ENCODE results near the gene JPH4. TPM values are rescaled to one million over a fixed set of nuclear protein-coding genes. Genes with fewer than 3 reads are reported as not detected.

The JPH4 gene
- total RNA-seq, 1 donor from 2014 or later = 3.2 TPM

- peak; percentile 90 for DNase-seq (ENCODE audit: low spot score)
- Histone ChIP-seq H3F3A (ENCODE audit: low read depth) (peaks cover 37% of the 10 kb centered on the region), H4K20me1 (ENCODE audit: low read depth) (no peaks in the 10 kb centered on the region), H3K79me2 (ENCODE audit: low read depth) (peaks cover 11% of the 10 kb centered on the region), H2AFZ (replicated peaks) (peak overlapping the region; percentile 48), H3K27me3 (no peaks in the 10 kb centered on the region), H3K4me2 (peak overlapping the region; percentile 69), H3K9ac (no peak overlapping the region), H3K9me3 (ENCODE audit: low read depth) (no peaks in the 10 kb centered on the region), H3K4me1 (peaks cover 31% of the 10 kb centered on the region), H3K27ac (no peak overlapping the region), H3K36me3 (no peaks in the 10 kb centered on the region), H3K4me3 (peak overlapping the region; percentile 2)
- Mint-ChIP-seq H3K36me3 (peaks cover 7% of the 10 kb centered on the region), H3K9me3 (no peaks in the 10 kb centered on the region), H3K4me1 (peaks cover 22% of the 10 kb centered on the region), H3K27ac (peak overlapping the region; percentile 1), H3K27me3 (ENCODE audit: insufficient read depth, low read depth) (peaks cover 2% of the 10 kb centered on the region), H3K4me3 (peak overlapping the region; percentile 8)
- TF ChIP-seq CTCF (IDR thresholded peaks at IDR 0.05) = peak; percentile 89
- no peak for TF ChIP-seq EZH2 (IDR thresholded peaks at IDR 0.05)
Measured at GRCh38 chr14:23539248-23540140, 39.1 kb downstream of the JPH4 start.

GRCh38 chr14:23538785-23539184 lies 39.8 kb downstream of the JPH4 start:
- Histone ChIP-seq H3K79me2 (ENCODE audit: low read depth) (peaks cover 10% of the 10 kb centered on the region), H3K27me3 (no peaks in the 10 kb centered on the region), H3K27ac (peak overlapping the region; percentile 74), H3F3A (ENCODE audit: low read depth) (peaks cover 33% of the 10 kb centered on the region), H3K9ac (no peak overlapping the region), H3K36me3 (no peaks in the 10 kb centered on the region), H3K9me3 (ENCODE audit: low read depth) (no peaks in the 10 kb centered on the region), H2AFZ (replicated peaks) (peak overlapping the region; percentile 56), H4K20me1 (ENCODE audit: low read depth) (no peaks in the 10 kb centered on the region), H3K4me2 (peak overlapping the region; percentile 69), H3K4me3 (peak overlapping the region; percentile 2), H3K4me1 (peaks cover 27% of the 10 kb centered on the region)
- peaks cover 22% of the 10 kb centered on the region for H3K4me1 Mint-ChIP-seq
- peaks cover 7% of the 10 kb centered on the region for H3K36me3 Mint-ChIP-seq
- H3K27me3 Mint-ChIP-seq (ENCODE audit: insufficient read depth, low read depth) = peaks cover 2% of the 10 kb centered on the region
- H3K4me3 Mint-ChIP-seq = no peak overlapping the region
- peak overlapping the region; percentile 29 for H3K27ac Mint-ChIP-seq
- no peaks in the 10 kb centered on the region for H3K9me3 Mint-ChIP-seq
- TF ChIP-seq CTCF (IDR thresholded peaks at IDR 0.05) = no peak
- TF ChIP-seq EZH2phosphoT487 (IDR thresholded peaks at IDR 0.05) = no peak
- no peak for TF ChIP-seq EZH2 (IDR thresholded peaks at IDR 0.05)
- peak; percentile 50 for DNase-seq (ENCODE audit: low spot score)

- no peak for DNase-seq (ENCODE audit: low spot score)
- TF ChIP-seq CTCF (IDR thresholded peaks at IDR 0.05) (no peak), EZH2 (IDR thresholded peaks at IDR 0.05) (no peak), EZH2phosphoT487 (IDR thresholded peaks at IDR 0.05) (no peak)
- no peaks in the 10 kb centered on the region for H3K9me3 ChIP-seq (ENCODE audit: low read depth)
- H3K4me3 ChIP-seq = peak overlapping the region; percentile 6
- H3K4me3 Mint-ChIP-seq = no peak overlapping the region
- no peak overlapping the region for H3K27ac Mint-ChIP-seq
- H2AFZ ChIP-seq (replicated peaks) = peak overlapping the region; percentile 56
- H3K4me2 ChIP-seq = peak overlapping the region; percentile 69
- peaks cover 4% of the 10 kb centered on the region for H3K36me3 Mint-ChIP-seq
- no peaks in the 10 kb centered on the region for H3K27me3 ChIP-seq
- H3K79me2 ChIP-seq (ENCODE audit: low read depth) = peaks cover 4% of the 10 kb centered on the region
- H3K4me1 Mint-ChIP-seq = peaks cover 22% of the 10 kb centered on the region
- H3K27me3 Mint-ChIP-seq (ENCODE audit: insufficient read depth, low read depth) = peaks cover 2% of the 10 kb centered on the region
- H3K36me3 ChIP-seq = no peaks in the 10 kb centered on the region
- peak overlapping the region; percentile 74 for H3K27ac ChIP-seq
- H3K9ac ChIP-seq = no peak overlapping the region
- peaks cover 33% of the 10 kb centered on the region for H3F3A ChIP-seq (ENCODE audit: low read depth)
- H3K9me3 Mint-ChIP-seq = no peaks in the 10 kb centered on the region
- H4K20me1 ChIP-seq (ENCODE audit: low read depth) = no peaks in the 10 kb centered on the region
- H3K4me1 ChIP-seq = peaks cover 27% of the 10 kb centered on the region
Measured at GRCh38 chr14:23538050-23538718, 40.4 kb downstream of the JPH4 start.
